GM19099 (cell line): Measurements from ENCODE around the gene KRTAP12-3.

ENCODE experiments used
- POLR2A ChIP-seq: IDR thresholded peaks from 3 replicates; pipeline ENCODE4 v1.6.1; 2011; ENCODE audit warnings: low read depth; ENCODE audit not compliant: insufficient read length; ENCODE audit errors: extremely low read depth

The KRTAP12-3 gene

DNA sequence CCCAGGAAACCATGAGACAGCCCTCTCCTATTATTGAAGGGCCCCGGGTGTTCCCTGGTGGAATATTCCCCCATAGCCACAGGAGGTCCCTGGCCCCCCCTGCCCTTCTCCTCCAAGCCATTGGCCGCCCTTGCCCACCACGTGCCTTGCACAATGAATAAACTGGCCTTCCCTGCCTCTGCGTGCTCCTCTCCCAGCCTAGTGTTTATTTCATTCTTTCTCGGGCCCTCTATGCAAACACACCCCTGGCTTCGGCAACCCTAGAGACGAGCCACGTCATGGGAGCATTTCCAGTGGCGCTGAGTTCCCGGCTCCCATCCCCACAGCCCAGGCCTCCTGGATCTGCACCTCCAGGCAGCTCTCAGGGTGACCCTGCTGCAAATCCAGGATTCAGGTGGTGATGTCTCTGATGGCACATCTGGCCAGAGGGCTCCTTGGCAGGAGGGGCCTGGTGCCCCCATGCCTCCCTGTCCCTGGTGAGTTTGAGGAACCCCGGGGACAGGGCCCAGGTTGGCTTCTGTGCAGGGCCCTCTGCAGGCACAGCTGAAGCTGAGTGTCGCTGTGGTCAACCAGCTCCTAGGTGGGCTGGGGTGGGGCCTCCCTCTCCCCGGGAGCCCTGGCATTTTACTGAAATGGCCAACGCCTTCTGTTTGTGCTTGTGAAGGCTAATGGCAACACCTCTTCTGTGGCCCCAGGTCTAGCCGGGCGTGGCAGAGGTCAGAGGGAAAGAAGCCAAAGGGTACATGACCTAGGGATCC lies 45.4 kb downstream of the KRTAP12-3 start:
- TF ChIP-seq POLR2A = no peak

DNA sequence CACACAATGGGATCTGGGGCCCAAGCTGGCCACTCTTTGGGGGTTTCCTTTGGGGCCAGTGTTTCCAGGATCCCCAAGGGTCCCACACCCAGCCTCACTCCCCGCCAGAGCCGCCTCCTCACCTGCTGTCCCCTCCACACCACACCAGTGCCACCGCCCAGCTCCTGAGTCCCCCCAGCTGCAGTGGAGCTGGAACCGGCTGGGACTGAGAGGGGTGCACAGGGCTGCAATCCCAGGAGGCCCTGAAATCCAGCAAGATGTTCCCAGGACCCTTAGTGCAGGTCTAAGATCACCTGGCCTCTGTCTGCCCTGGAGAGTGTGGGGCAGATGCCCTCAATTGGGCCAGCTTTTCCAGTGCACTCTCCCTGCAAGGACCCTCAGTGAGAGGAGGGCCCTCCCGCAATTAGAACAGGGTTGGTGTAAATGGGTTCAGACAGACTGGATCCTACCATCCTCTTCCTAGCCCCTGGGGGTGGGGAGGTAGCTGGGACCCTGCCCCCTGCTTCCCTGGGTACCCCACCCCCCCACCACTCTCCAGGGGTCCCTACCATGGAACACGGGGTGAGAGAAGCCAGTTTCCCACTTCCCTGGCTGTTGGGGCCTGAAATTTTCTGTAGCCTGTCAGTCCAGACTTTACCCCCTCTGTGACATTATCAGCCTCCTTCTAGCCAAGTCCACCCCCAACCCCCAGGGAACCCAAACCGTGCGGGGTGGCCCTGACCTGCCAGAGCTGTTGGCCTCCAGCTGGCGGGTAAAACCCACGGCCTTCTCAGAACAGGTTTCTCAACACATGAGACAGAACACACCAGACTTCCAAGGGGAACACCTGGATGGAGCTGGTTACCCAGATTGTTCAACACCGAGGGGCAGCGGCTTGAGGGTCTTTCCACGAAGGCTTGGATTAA lies 46.3 kb downstream of the KRTAP12-3 start:
- TF ChIP-seq POLR2A = no peak

DNA sequence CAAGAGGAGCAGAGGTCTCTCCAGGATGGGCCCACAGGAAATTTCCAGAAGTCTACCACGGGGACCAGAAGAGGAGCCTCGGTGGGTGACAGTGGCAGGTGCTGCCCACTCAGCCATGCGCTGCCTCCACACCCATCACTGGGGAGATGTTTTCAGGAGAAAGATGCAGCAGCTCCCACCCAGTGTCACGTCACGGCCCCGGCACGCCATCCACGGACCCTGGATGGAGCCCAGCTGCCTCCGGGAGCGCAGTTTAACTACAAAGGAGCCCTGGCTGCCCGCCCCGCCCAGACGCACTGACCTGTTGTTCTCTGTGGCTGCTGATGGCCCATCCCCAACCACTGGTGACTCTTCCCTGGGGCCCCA lies 46.9 kb downstream of the KRTAP12-3 start:
- TF ChIP-seq POLR2A = no peak

DNA sequence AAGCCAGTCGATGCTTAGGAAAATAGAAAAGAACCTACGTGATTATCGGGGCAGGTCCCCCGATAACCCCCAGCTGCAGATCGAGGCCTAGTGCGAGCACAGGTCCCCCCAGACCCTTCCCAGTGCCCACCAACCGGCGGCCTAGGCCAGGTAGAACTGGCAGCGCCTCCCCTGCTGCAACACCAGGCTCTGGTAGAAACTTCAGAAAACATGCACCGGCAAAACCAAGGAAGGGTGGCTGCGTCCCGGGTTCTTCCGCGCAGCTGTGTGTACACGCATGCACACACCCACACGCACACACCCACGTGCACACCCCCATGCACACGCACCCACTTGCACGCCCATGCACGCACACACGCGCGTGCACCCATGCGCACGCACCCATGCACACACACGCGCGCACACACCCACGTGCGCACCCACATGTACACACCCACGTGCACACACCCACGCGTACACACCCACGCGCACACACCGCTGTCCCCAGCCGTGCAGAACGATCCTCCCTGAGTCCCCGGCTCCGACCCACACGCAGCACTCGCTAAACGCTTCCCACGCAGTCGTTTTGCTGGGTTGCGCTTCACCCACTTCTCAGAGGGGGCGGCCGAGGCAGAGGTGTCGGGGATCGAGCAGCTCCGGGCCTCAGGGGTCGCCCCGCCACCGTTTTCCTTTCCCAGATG lies 48.4 kb downstream of the KRTAP12-3 start:
- TF ChIP-seq POLR2A = no peak

DNA sequence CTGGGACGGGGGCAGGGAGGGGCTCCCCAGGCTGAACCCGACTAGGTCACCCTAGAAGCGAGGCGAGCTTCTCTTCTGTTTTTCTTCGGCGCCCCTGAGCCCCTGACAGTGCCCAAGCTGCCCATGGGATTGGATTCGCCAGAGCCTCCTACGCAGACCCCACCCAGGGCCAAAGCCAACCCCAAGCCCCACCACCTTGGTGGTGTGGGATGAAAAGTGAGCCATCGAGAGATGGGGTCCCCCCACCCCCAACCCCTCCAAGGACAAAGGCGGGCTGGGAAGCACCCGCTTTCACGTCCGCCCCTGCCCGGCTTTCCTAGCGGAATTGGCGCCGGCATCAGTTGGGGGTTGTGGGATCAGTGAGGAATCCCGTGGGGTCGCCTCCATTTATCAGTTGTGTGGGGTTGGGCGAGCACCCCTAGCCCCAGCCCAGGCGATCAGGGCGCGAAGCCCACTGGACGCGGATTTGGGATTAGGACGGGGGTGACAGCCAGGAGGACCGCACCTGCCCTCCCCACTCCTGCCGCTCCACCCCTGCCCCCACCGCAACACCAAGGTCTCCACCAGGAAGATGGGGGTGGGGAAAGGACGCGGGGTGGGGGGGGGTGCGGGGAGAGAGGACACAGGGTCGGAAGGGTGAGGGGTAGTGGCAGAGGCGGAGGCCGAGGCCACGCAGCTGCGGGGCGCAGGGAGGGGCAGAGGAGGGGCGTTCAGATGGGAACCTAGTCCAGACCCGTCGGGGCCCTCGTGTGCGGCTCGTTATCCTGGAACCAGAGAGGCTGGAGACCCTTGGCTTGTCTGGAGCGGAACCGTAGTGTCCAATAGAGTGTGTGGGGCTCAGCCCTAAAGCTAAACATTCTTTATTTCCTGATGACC lies 49.2 kb downstream of the KRTAP12-3 start:
- TF ChIP-seq POLR2A = no peak
